ENCODE results near the gene KHNYN.

The KHNYN gene

GRCh38 chr14:24399999-24400718, 29.6 kb upstream of the KHNYN start:
- no peak for DNase-seq

- no peak for DNase-seq
Observed at GRCh38 chr14:24401810-24402702, 27.7 kb upstream of the KHNYN start.

GRCh38 chr14:24403294-24403998, 26.3 kb upstream of the KHNYN start:
- DNase-seq = no peak

- no peak for DNase-seq
Observed at GRCh38 chr14:24404814-24405213, 24.9 kb upstream of the KHNYN start.

- DNase-seq = no peak
Observed at GRCh38 chr14:24406416-24406815, 23.3 kb upstream of the KHNYN start.

GRCh38 chr14:24407608-24408325, 22.0 kb upstream of the KHNYN start:
- DNase-seq = no peak

- no peak for DNase-seq
Observed at GRCh38 chr14:24408764-24409163, 21.0 kb upstream of the KHNYN start.

- no peak for DNase-seq
Observed at GRCh38 chr14:24409192-24409591, 20.6 kb upstream of the KHNYN start.

GRCh38 chr14:24409956-24410355, 19.8 kb upstream of the KHNYN start:
- no peak for DNase-seq

GRCh38 chr14:24411443-24412389, 18.0 kb upstream of the KHNYN start:
- no peak for DNase-seq

GRCh38 chr14:24414077-24414476, 15.7 kb upstream of the KHNYN start:
- no peak for DNase-seq

GRCh38 chr14:24414732-24415420, 14.9 kb upstream of the KHNYN start:
- no peak for DNase-seq

- no peak for DNase-seq
Observed at GRCh38 chr14:24415421-24416253, 14.1 kb upstream of the KHNYN start.

GRCh38 chr14:24416254-24416931, 13.4 kb upstream of the KHNYN start:
- no peak for DNase-seq

- no peak for DNase-seq
Observed at GRCh38 chr14:24416932-24417619, 12.7 kb upstream of the KHNYN start.

GRCh38 chr14:24417832-24418491, 11.8 kb upstream of the KHNYN start:
- DNase-seq = no peak

GRCh38 chr14:24418492-24418873, 11.3 kb upstream of the KHNYN start:
- no peak for DNase-seq

Measured in amygdala (tissue), 56 donors.